ENCODE measurements around the gene PIP4K2C. TPM values are rescaled to one million over a fixed set of nuclear protein-coding genes. Genes with fewer than 3 reads are reported as not detected.

The PIP4K2C gene
- total RNA-seq, 2 experiments from 2014 or later, result 14.5 to 15.9 TPM

- no peaks in the 10 kb centered on the region for H3K4me1 ChIP-seq (ENCODE audit: insufficient read depth, low read length, poor library complexity, severe bottlenecking)
- ChIA-PET POLR2A (interaction anchor here (0.9 kb wide), 1 partner anchor 87 kb away, joined by 4 read pairs; no protein-coding TSS in a partner anchor), CTCF (ENCODE audit: unreplicated experiment) (no interaction called here)
- no peak for DNase-seq (ENCODE audit: low spot score)
- no peaks in the 10 kb centered on the region for H4K20me1 ChIP-seq (ENCODE audit: insufficient read depth, low read length)
- TF ChIP-seq EZH2phosphoT487 (IDR thresholded peaks at IDR 0.05; ENCODE audit: borderline replicate concordance, low read depth, low read length), result no peak
- no peak for TF ChIP-seq CTCF (conservative IDR thresholded peaks at IDR 0.05; ENCODE audit: low read length)
- no peaks in the 10 kb centered on the region for H3K36me3 ChIP-seq (ENCODE audit: insufficient read depth, low read length)
- no peaks in the 10 kb centered on the region for H3K79me2 ChIP-seq (ENCODE audit: insufficient read depth, low read depth, low read length)
- H2AFZ ChIP-seq (ENCODE audit: low read length), result no peak overlapping the region
- H3K4me2 ChIP-seq (ENCODE audit: low read length), result no peak overlapping the region
- H3K9me2 ChIP-seq (ENCODE audit: insufficient read depth, low read length), result no peaks in the 10 kb centered on the region
- H3K9me3 ChIP-seq (ENCODE audit: low read length), result no peaks in the 10 kb centered on the region
- H3K4me3 ChIP-seq (ENCODE audit: low read depth, low read length, poor library complexity, severe bottlenecking), result no peak overlapping the region
- H3K27ac ChIP-seq (ENCODE audit: low read depth, low read length, poor library complexity, severe bottlenecking), result no peak overlapping the region
- BruUV-seq (replicated peaks), result no TSS peak
- intact Hi-C loops (cut with micrococcal nuclease; ENCODE audit: unreplicated experiment), result no loop called here
Observed at GRCh38 chr12:57574795-57575194, 16.2 kb upstream of the PIP4K2C start.

DNA sequence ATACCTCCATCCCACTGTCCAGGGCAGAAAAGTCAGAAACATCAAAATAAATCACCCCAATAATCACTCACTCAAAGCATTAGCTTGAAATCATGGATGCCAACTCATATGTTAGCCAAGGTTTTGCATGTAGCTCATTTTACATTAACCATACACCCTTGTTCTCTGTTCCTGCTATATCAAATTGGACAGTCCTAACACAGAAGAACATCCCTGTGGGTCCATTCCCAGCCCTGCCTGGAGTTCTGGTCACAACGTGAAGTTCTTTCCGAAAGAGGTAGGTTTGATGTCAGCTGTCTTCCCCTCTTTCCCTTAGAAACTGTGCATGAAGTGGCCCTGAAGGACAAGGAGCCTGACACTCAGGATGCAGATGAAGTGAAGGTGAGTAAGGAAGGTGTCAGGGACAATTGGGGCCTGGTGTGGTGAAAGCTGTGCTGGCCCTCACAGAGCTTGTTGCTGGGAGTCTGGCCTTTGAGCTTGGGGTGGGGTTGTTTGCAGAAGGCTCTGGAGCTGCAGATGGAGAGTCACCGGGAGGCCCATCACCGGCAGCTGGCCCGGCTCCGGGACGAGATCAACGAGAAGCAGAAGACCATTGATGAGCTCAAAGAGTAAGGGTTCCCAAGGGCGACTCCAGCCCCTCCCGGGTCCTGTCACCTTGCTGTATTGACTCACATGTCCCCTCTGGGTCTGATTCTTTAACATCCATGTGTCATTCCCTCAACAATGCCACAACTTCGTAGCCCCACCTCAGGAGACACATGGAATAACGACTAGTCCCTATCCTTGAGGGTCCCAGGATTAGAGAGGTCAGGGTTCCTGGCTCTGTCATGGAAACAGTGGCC lies 15.0 kb upstream of the PIP4K2C start:
- ChIA-PET POLR2A (interaction anchor here (0.7 to 0.8 kb wide), 2 partner anchors 35 to 253 kb away, joined by 3 read pairs; no protein-coding TSS in a partner anchor), CTCF (ENCODE audit: unreplicated experiment) (no interaction called here)
- no peak overlapping the region for H2AFZ ChIP-seq (ENCODE audit: low read length)
- no peak for DNase-seq (ENCODE audit: low spot score)
- H3K4me2 ChIP-seq (ENCODE audit: low read length), result no peak overlapping the region
- no peak overlapping the region for H3K27ac ChIP-seq (ENCODE audit: low read depth, low read length, poor library complexity, severe bottlenecking)
- H4K20me1 ChIP-seq (ENCODE audit: insufficient read depth, low read length), result no peaks in the 10 kb centered on the region
- no peaks in the 10 kb centered on the region for H3K4me1 ChIP-seq (ENCODE audit: insufficient read depth, low read length, poor library complexity, severe bottlenecking)
- BruUV-seq (replicated peaks), result no TSS peak
- intact Hi-C loops (cut with micrococcal nuclease; ENCODE audit: unreplicated experiment), result no loop called here
- TF ChIP-seq CTCF (conservative IDR thresholded peaks at IDR 0.05; ENCODE audit: low read length) (no peak), EZH2phosphoT487 (IDR thresholded peaks at IDR 0.05; ENCODE audit: borderline replicate concordance, low read depth, low read length) (no peak)
- no peaks in the 10 kb centered on the region for H3K9me3 ChIP-seq (ENCODE audit: low read length)
- H3K36me3 ChIP-seq (ENCODE audit: insufficient read depth, low read length), result no peaks in the 10 kb centered on the region
- H3K9me2 ChIP-seq (ENCODE audit: insufficient read depth, low read length), result no peaks in the 10 kb centered on the region
- H3K79me2 ChIP-seq (ENCODE audit: insufficient read depth, low read depth, low read length), result no peaks in the 10 kb centered on the region
- no peak overlapping the region for H3K4me3 ChIP-seq (ENCODE audit: low read depth, low read length, poor library complexity, severe bottlenecking)

GRCh38 chr12:57576613-57577160 lies 14.3 kb upstream of the PIP4K2C start:
- no peaks in the 10 kb centered on the region for H4K20me1 ChIP-seq (ENCODE audit: insufficient read depth, low read length)
- no peak overlapping the region for H3K4me3 ChIP-seq (ENCODE audit: low read depth, low read length, poor library complexity, severe bottlenecking)
- no peaks in the 10 kb centered on the region for H3K4me1 ChIP-seq (ENCODE audit: insufficient read depth, low read length, poor library complexity, severe bottlenecking)
- H3K27ac ChIP-seq (ENCODE audit: low read depth, low read length, poor library complexity, severe bottlenecking), result no peak overlapping the region
- H3K9me2 ChIP-seq (ENCODE audit: insufficient read depth, low read length), result no peaks in the 10 kb centered on the region
- H3K9me3 ChIP-seq (ENCODE audit: low read length), result no peaks in the 10 kb centered on the region
- BruUV-seq (replicated peaks), result no TSS peak
- H2AFZ ChIP-seq (ENCODE audit: low read length), result no peak overlapping the region
- H3K4me2 ChIP-seq (ENCODE audit: low read length), result no peak overlapping the region
- POLR2A ChIA-PET, result interaction anchor here (0.7 to 0.8 kb wide), 2 partner anchors 36 to 253 kb away, joined by 3 read pairs; no protein-coding TSS in a partner anchor
- CTCF ChIA-PET (ENCODE audit: unreplicated experiment), result no interaction called here
- no peak for DNase-seq (ENCODE audit: low spot score)
- intact Hi-C loops (cut with micrococcal nuclease; ENCODE audit: unreplicated experiment), result no loop called here
- TF ChIP-seq CTCF (conservative IDR thresholded peaks at IDR 0.05; ENCODE audit: low read length) (no peak), EZH2phosphoT487 (IDR thresholded peaks at IDR 0.05; ENCODE audit: borderline replicate concordance, low read depth, low read length) (no peak)
- no peaks in the 10 kb centered on the region for H3K36me3 ChIP-seq (ENCODE audit: insufficient read depth, low read length)
- H3K79me2 ChIP-seq (ENCODE audit: insufficient read depth, low read depth, low read length), result no peaks in the 10 kb centered on the region

All from OCI-LY7 (cell line).